ENCODE measurements around the gene MLX.

- TF ChIP-seq CTCF (IDR thresholded peaks at IDR 0.05; ENCODE audit: insufficient read depth, low read depth, low read length) (no peak), EZH2 (IDR thresholded peaks at IDR 0.05; ENCODE audit: insufficient read depth, low read length) (no peak)
Observed at GRCh38 chr17:42613699-42614295, 46.9 kb downstream of the MLX start.
